DOHH2 (cell line): Measurements from ENCODE around the gene FNDC3B.

Source experiments
- H3F3A ChIP-seq: fragments of 200-600 bp; sonication (generic), shearing (Covaris generic); 2 replicates; pipeline ENCODE4 v1.6.0; 2016; ENCODE audit warnings: antibody characterized with exemption, mild to moderate bottlenecking; ENCODE audit not compliant: control insufficient read depth, insufficient read depth
- H3K27ac ChIP-seq: fragments of 200-600 bp; sonication (generic); 2 replicates; pipeline ENCODE4 v1.5.1; 2014; ENCODE audit warnings: low read depth, mild to moderate bottlenecking, low read length, moderate library complexity
- H3K27me3 ChIP-seq: fragments of 200-600 bp; sonication (generic); 2 replicates; pipeline ENCODE4 v1.6.1; 2014; ENCODE audit warnings: mild to moderate bottlenecking, low read length, mixed read lengths; ENCODE audit not compliant: control insufficient read depth
- H3K36me3 ChIP-seq: fragments of 200-600 bp; sonication (generic); 2 replicates; pipeline ENCODE4 v1.6.1; 2014; ENCODE audit warnings: mild to moderate bottlenecking, low read length, moderate library complexity, mixed read lengths; ENCODE audit not compliant: control insufficient read depth
- H3K4me1 ChIP-seq: fragments of 200-600 bp; sonication (generic); 2 replicates; pipeline ENCODE4 v1.6.1; 2014; ENCODE audit warnings: mild to moderate bottlenecking, low read length, mixed read lengths; ENCODE audit not compliant: control insufficient read depth
- H3K4me2 ChIP-seq: fragments of 200-600 bp; sonication (generic); 2 replicates; pipeline ENCODE4 v1.6.0; 2014; ENCODE audit warnings: mild to moderate bottlenecking, low read length, moderate library complexity
- H3K4me3 ChIP-seq: fragments of 200-600 bp; sonication (generic); 2 replicates; pipeline ENCODE4 v1.5.1; 2014; ENCODE audit warnings: mild to moderate bottlenecking, low read length, mixed read lengths
- H3K79me2 ChIP-seq: fragments of 200-600 bp; sonication (generic); 2 replicates; pipeline ENCODE4 v1.6.1; 2014; ENCODE audit warnings: mild to moderate bottlenecking, low read length, mixed read lengths; ENCODE audit not compliant: control insufficient read depth
- H3K9me2 ChIP-seq: fragments of 200-600 bp; sonication (generic); replicated peaks from 2 replicates; pipeline ENCODE4 v1.6.1; 2014; ENCODE audit warnings: mild to moderate bottlenecking, low read length, mixed read lengths; ENCODE audit not compliant: control insufficient read depth
- H3K9me3 ChIP-seq: fragments of 200-600 bp; sonication (generic); 2 replicates; pipeline ENCODE4 v1.6.1; 2014; ENCODE audit warnings: antibody characterized with exemption, low read length, mixed read lengths; ENCODE audit not compliant: control insufficient read depth, insufficient read depth
- H4K20me1 ChIP-seq: fragments of 200-600 bp; sonication (generic); 2 replicates; pipeline ENCODE4 v1.6.0; 2014; ENCODE audit warnings: low read depth, mild to moderate bottlenecking, antibody characterized with exemption, low read length, moderate library complexity; ENCODE audit not compliant: control insufficient read depth, insufficient read depth
- CTCF ChIP-seq: fragments of 200-600 bp; sonication (generic); IDR thresholded peaks from one replicate; pipeline ENCODE4 v1.5.1; 2014; ENCODE audit warnings: antibody characterized with exemption, mild to moderate bottlenecking, low read depth, low read length; ENCODE audit not compliant: poor library complexity, severe bottlenecking
- EZH2phosphoT487 ChIP-seq: fragments of 200-600 bp; sonication (generic); IDR thresholded peaks from 2 replicates; pipeline ENCODE4 v1.6.1; 2017; ENCODE audit warnings: borderline replicate concordance, mild to moderate bottlenecking, antibody characterized with exemption, low read length, moderate library complexity, mixed read lengths

FNDC3B gene

GRCh38 chr3:172066880-172067796 is 27.8 kb downstream of the FNDC3B start:
- no peaks in the 10 kb centered on the region for H3K9me2 ChIP-seq
- H3K27me3 ChIP-seq = no peaks in the 10 kb centered on the region
- TF ChIP-seq EZH2phosphoT487 (no peak), CTCF (no peak)
- H3F3A ChIP-seq = no peaks in the 10 kb centered on the region
- H3K79me2 ChIP-seq = peaks cover 17% of the 10 kb centered on the region
- H3K4me1 ChIP-seq = peaks cover 8% of the 10 kb centered on the region
- H3K9me3 ChIP-seq = no peaks in the 10 kb centered on the region
- H3K4me3 ChIP-seq = no peak overlapping the region
- no peak overlapping the region for H3K27ac ChIP-seq
- no peaks in the 10 kb centered on the region for H3K36me3 ChIP-seq
- H3K4me2 ChIP-seq = no peak overlapping the region
- H4K20me1 ChIP-seq = no peaks in the 10 kb centered on the region

- no peaks in the 10 kb centered on the region for H3F3A ChIP-seq
- H3K4me3 ChIP-seq = no peak overlapping the region
- TF ChIP-seq EZH2phosphoT487 = no peak
- no peak for TF ChIP-seq CTCF
- H3K27me3 ChIP-seq = no peaks in the 10 kb centered on the region
- H3K4me2 ChIP-seq = no peak overlapping the region
- H4K20me1 ChIP-seq = no peaks in the 10 kb centered on the region
- no peaks in the 10 kb centered on the region; the same call in 1 of the 2 replicates for H3K4me1 ChIP-seq
- H3K9me2 ChIP-seq = no peaks in the 10 kb centered on the region
- H3K9me3 ChIP-seq = no peaks in the 10 kb centered on the region
- H3K36me3 ChIP-seq = no peaks in the 10 kb centered on the region
- peaks cover 11% of the 10 kb centered on the region for H3K79me2 ChIP-seq
- H3K27ac ChIP-seq = no peak overlapping the region
Measured at GRCh38 chr3:172067837-172068440, 28.6 kb downstream of the FNDC3B start.

DNA sequence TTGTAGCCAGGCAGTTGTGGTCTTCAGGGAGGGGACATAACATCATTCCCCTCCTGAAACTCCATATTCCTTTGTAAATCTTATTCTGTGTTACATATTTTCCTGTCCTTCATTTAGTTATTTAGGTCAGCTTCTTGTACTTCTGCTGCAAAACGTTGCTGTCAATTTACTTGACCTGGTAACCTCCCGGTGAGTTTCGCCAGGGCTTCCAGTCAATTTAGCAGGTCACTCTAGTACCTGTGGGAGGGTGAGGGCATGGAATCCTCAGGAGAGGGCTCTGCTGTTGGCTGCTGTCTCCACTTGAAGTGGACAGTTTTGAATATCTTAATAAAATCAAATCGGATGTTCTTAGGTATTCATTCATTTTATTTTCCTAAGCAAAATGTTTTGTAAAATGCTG is 29.6 kb downstream of the FNDC3B start:
- Histone ChIP-seq H3K27me3 (no peaks in the 10 kb centered on the region), H3K9me2 (no peaks in the 10 kb centered on the region), H3K4me2 (no peak overlapping the region), H3K27ac (no peak overlapping the region), H3K9me3 (no peaks in the 10 kb centered on the region), H3K79me2 (peaks cover 6% of the 10 kb centered on the region), H3K4me3 (no peak overlapping the region), H3K4me1 (no peaks in the 10 kb centered on the region), H3K36me3 (no peaks in the 10 kb centered on the region), H4K20me1 (no peaks in the 10 kb centered on the region), H3F3A (no peaks in the 10 kb centered on the region)
- TF ChIP-seq CTCF = no peak
